Measurements from ENCODE around the gene POLRMT.

DNA sequence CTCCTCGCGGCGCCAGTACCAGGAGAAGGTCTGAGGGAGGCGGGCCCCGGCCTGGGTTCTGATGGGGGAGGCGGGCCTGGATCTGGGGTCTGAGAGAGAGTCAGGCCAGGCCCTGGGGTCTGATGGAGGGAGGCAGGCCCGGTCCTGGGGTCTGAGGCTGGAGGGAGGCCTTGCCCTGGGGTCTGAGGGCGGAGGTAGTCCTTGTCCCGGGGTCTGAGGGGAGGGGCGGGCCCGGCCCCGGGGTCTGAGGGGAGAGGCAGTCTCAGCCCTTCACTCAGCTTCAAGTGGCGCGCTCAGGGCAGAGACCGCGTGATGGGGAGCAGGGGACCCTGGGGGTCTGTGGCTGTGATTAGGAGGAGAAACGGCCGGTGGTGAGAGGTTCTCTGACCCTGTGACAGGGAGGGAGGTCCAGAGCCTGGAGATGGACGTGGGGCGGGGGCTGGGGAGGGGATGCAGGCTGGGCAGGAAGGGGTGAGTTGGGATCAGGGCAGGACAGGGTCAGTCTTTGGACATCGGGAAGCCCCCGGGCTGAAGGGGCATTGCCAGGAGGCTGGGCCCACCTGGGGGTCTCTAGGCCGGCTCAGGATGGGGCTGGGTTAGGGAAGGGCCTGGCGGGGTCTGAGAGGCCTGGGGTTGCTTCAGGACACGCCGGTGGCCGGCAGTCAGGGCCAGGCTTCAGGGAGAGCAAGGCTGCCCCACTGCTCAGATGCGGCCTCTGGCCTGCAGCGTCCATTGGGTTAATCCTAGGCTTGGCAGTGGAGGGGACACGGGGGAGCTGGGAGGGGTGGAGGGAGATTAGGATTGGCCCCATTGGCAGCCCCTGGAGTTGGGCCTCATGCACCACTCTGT is 25.0 kb downstream of the POLRMT start:
- TF ChIP-seq POLR2AphosphoS5 (IDR thresholded peaks at IDR 0.05) (no peak), EP300 (IDR thresholded peaks at IDR 0.05) (no peak), POLR2A (IDR thresholded peaks at IDR 0.05) (no peak)
- TF ChIP-seq, protein P1, sequence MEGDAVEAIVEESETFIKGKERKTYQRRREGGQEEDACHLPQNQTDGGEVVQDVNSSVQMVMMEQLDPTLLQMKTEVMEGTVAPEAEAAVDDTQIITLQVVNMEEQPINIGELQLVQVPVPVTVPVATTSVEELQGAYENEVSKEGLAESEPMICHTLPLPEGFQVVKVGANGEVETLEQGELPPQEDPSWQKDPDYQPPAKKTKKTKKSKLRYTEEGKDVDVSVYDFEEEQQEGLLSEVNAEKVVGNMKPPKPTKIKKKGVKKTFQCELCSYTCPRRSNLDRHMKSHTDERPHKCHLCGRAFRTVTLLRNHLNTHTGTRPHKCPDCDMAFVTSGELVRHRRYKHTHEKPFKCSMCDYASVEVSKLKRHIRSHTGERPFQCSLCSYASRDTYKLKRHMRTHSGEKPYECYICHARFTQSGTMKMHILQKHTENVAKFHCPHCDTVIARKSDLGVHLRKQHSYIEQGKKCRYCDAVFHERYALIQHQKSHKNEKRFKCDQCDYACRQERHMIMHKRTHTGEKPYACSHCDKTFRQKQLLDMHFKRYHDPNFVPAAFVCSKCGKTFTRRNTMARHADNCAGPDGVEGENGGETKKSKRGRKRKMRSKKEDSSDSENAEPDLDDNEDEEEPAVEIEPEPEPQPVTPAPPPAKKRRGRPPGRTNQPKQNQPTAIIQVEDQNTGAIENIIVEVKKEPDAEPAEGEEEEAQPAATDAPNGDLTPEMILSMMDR (IDR thresholded peaks at IDR 0.05), result no peak
